ENCODE results near the gene MIX23.

Gene MIX23

DNA sequence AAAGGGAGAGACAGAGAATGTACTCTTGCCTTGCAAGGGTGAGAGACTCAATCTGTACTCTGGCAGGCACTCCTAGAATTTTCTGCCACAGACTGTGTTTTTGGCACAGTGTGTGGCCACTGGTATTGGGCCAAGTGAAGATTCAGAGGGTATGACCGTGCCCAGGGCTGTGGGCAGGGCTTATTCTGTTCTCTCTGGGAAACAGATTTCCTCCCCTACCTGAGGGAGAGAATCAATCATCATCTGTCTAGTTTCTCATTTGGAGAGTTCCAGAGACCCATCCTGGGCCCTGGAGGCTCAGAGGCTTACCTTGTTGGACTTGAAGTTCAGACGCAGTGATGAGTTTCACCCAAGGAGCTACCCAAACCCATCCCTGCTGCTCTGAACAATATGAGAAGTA is 29.8 kb downstream of the MIX23 start:
- no peaks in the 10 kb centered on the region for H3K36me3 Mint-ChIP-seq
- no peak for DNase-seq
- no peak overlapping the region for H3K4me3 Mint-ChIP-seq
- H3K9me3 Mint-ChIP-seq = no peaks in the 10 kb centered on the region
- no peaks in the 10 kb centered on the region for H3K4me1 Mint-ChIP-seq
- CTCF ChIA-PET = interaction anchor here (1.4 to 1.9 kb wide), 3 partner anchors 47 to 253 kb away, joined by 5 to 18 read pairs (median 5); no protein-coding TSS in a partner anchor
- no peak overlapping the region for H3K27ac Mint-ChIP-seq
- H3K27me3 Mint-ChIP-seq = no peaks in the 10 kb centered on the region

GRCh38 chr3:122351612-122352011 is 31.4 kb downstream of the MIX23 start:
- CTCF ChIA-PET = no interaction called here
- Mint-ChIP-seq H3K27ac (no peak overlapping the region), H3K36me3 (no peaks in the 10 kb centered on the region), H3K27me3 (no peaks in the 10 kb centered on the region), H3K4me3 (no peak overlapping the region), H3K9me3 (no peaks in the 10 kb centered on the region), H3K4me1 (no peaks in the 10 kb centered on the region)
- no peak for DNase-seq

DNA sequence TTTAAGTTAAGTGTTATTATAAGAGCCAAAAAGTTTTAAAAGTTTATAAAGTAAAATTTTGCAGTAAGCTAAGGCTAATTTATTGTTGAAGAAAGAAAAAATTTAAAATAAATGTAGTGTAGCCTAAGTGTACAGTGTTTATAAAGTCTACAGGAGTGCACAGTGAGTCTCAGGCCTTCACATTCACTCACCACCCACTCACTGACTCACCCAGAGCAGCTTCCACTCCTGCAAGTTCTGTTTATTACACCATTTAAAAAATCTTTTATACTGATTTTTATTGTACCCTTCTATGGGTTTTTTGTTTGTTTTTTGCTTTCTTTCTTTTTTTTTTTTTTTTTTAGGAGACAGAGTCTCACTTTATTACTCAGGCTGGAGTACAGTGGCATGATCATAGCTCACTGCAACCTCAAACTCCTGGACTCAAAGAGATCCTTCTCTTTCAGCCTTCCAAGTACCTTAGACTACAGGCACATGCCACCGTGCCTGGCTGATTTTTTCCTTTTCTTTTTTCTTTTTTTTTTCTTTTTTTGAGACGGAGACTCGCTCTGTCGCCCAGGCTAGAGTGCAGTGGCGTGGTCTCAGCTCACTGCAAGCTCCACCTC is 32.1 kb downstream of the MIX23 start:
- DNase-seq = no peak
- Mint-ChIP-seq H3K36me3 (no peaks in the 10 kb centered on the region), H3K4me1 (no peaks in the 10 kb centered on the region), H3K9me3 (no peaks in the 10 kb centered on the region), H3K4me3 (no peak overlapping the region), H3K27me3 (no peaks in the 10 kb centered on the region), H3K27ac (no peak overlapping the region)
- CTCF ChIA-PET = interaction anchor here (0.9 to 1.1 kb wide), 2 partner anchors 45 to 249 kb away, joined by 3 to 4 read pairs; no protein-coding TSS in a partner anchor

DNA sequence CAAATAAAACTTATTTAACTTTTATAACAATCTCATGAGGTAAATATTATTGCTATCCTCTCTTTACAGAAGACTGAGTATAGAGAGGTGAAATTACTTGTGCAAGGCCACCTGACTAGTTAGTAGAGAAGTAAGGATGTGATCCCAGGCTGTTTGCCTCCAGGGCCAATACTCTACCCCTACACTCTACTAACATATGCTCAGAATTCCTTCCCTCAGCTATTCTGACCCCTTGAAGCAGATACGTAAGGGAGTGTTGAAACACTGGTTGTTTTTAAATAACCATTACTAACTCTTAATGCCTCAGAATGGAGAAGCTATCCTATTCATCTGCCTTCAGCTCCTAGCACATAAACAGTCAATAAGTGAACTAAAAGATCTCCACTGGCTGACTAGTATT is 33.9 kb downstream of the MIX23 start:
- Mint-ChIP-seq H3K9me3 (no peaks in the 10 kb centered on the region), H3K4me3 (no peak overlapping the region), H3K27ac (no peak overlapping the region), H3K36me3 (no peaks in the 10 kb centered on the region), H3K4me1 (no peaks in the 10 kb centered on the region), H3K27me3 (no peaks in the 10 kb centered on the region)
- no peak for DNase-seq
- CTCF ChIA-PET = interaction anchor here (0.6 to 2.0 kb wide), 3 partner anchors 43 to 780 kb away, joined by 3 to 5 read pairs (median 5); no protein-coding TSS in a partner anchor

GRCh38 chr3:122343654-122344053 is 39.4 kb downstream of the MIX23 start:
- Mint-ChIP-seq H3K27ac (no peak overlapping the region), H3K27me3 (peaks cover 4% of the 10 kb centered on the region), H3K36me3 (no peaks in the 10 kb centered on the region), H3K4me1 (no peaks in the 10 kb centered on the region), H3K4me3 (no peak overlapping the region), H3K9me3 (no peaks in the 10 kb centered on the region)
- CTCF ChIA-PET = no interaction called here
- no peak for DNase-seq

GRCh38 chr3:122342803-122343202 is 40.2 kb downstream of the MIX23 start:
- no peak overlapping the region for H3K4me3 Mint-ChIP-seq
- no peak for DNase-seq
- peaks cover 5% of the 10 kb centered on the region for H3K27me3 Mint-ChIP-seq
- H3K36me3 Mint-ChIP-seq = no peaks in the 10 kb centered on the region
- H3K27ac Mint-ChIP-seq = no peak overlapping the region
- no peaks in the 10 kb centered on the region for H3K9me3 Mint-ChIP-seq
- H3K4me1 Mint-ChIP-seq = no peaks in the 10 kb centered on the region
- CTCF ChIA-PET = no interaction called here

- no peaks in the 10 kb centered on the region for H3K4me1 Mint-ChIP-seq
- DNase-seq = no peak
- CTCF ChIA-PET = interaction anchor here (1.2 kb wide), 1 partner anchor 26 kb away, joined by 3 read pairs; no protein-coding TSS in a partner anchor
- peaks cover 44% of the 10 kb centered on the region for H3K27me3 Mint-ChIP-seq
- no peak overlapping the region for H3K4me3 Mint-ChIP-seq
- H3K36me3 Mint-ChIP-seq = no peaks in the 10 kb centered on the region
- no peaks in the 10 kb centered on the region for H3K9me3 Mint-ChIP-seq
- no peak overlapping the region for H3K27ac Mint-ChIP-seq
These were observed 50.5 kb downstream of the MIX23 start for GRCh38 chr3:122332551-122332950.

DNA sequence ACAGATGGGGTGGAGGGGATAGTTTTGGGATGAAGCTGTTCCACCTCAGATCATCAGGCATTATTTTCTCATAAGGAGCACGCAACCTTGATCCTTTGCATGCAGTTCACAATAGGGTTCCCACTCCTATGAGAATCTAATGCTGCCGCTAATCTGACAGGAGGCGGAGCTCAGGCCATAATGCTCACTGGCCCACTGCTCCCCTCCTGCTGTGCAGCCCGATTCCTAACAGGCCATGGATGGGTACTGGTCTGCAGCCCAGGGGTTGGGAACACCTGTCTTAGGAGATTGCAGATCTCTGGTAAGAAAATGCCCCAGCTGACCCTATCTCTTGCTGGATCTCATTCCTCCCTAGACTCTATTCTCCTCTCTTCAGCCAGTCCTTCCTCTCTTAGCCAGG is 51.1 kb downstream of the MIX23 start:
- CTCF ChIA-PET = interaction anchor here (1.2 kb wide), 1 partner anchor 26 kb away, joined by 3 read pairs; no protein-coding TSS in a partner anchor
- Mint-ChIP-seq H3K27ac (no peak overlapping the region), H3K4me3 (no peak overlapping the region), H3K4me1 (no peaks in the 10 kb centered on the region), H3K36me3 (no peaks in the 10 kb centered on the region), H3K9me3 (no peaks in the 10 kb centered on the region), H3K27me3 (peaks cover 47% of the 10 kb centered on the region)
- no peak for DNase-seq

DNA sequence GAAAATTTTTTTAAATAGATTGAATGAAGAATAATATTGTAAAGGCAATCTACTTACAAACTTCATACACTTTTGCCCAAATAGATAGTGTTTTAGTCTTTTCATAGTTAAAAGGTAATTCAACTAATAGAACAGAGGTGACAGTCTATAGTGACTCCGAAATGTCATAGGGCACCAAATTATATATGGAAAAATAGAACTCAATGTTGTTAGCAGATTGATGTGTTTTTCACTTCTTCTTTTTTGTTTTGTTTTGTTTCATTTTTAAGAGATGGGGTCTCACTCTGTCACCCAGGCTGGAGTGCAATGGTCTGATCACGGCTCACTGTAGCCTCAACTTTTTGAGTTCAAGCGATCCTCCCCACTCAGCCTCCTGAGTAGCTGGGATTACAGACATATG is 57.3 kb downstream of the MIX23 start:
- no peak for DNase-seq
- H3K4me1 Mint-ChIP-seq = peaks cover 26% of the 10 kb centered on the region
- H3K27ac Mint-ChIP-seq = no peak overlapping the region
- no peaks in the 10 kb centered on the region for H3K9me3 Mint-ChIP-seq
- H3K36me3 Mint-ChIP-seq = no peaks in the 10 kb centered on the region
- CTCF ChIA-PET = interaction anchor here (0.8 to 1.1 kb wide), 2 partner anchors 20 to 24 kb away, joined by 3 read pairs; no protein-coding TSS in a partner anchor
- H3K27me3 Mint-ChIP-seq = peaks cover 26% of the 10 kb centered on the region
- H3K4me3 Mint-ChIP-seq = no peak overlapping the region

DNA sequence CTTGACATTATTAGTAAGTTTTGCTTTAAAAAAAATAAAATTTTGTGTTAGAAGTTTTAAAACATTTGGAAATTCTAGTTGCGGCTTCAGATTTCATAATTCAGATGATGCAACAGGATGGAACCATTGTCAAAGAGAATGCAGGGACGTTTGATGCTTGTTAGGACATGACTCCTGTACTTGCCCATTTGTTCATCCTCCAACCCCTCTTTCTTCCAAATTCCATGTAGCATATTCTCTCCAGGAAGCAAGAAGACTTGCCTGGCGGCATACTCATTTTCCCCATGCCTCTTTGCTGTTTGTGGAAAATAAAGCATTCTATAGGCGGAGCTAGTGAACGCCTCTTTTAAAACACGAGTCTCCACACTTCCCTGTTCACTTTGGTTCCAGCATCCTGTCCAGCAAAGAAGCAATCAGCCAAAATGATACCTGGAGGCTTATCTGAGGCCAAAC is 58.1 kb downstream of the MIX23 start, which contains the start of gene CSTA:
TSS of gene CSTA (plus strand) at position 378 of the 453 bp plus-strand sequence. CDS start at position 423, 45 bp downstream.
- CTCF ChIA-PET = interaction anchor here (1.1 kb wide), 1 partner anchor 23 kb away, joined by 3 read pairs; no protein-coding TSS in a partner anchor
- Mint-ChIP-seq H3K4me3 (no peak within 1 kb of the TSS), H3K4me1 (peaks cover 26% of the 10 kb centered on the region), H3K27ac (no peak within 1 kb of the TSS), H3K36me3 (no peaks in the 10 kb centered on the region), H3K27me3 (peaks cover 21% of the 10 kb centered on the region), H3K9me3 (peaks cover 3% of the 10 kb centered on the region)
- no peak for DNase-seq

- Mint-ChIP-seq H3K27ac (peak overlapping the region; percentile 52), H3K9me3 (peaks cover 6% of the 10 kb centered on the region), H3K27me3 (peaks cover 28% of the 10 kb centered on the region), H3K36me3 (peaks cover 1% of the 10 kb centered on the region), H3K4me1 (peaks cover 26% of the 10 kb centered on the region), H3K4me3 (no peak overlapping the region)
- CTCF ChIA-PET = interaction anchor here (0.7 to 3.1 kb wide), 4 partner anchors 16 to 217 kb away, joined by 3 to 25 read pairs (median 5); partner anchors contain the start of gene FAM162A
- peak; percentile 69 for DNase-seq
These were observed 60.6 kb downstream of the MIX23 start for GRCh38 chr3:122322095-122323075.

DNA sequence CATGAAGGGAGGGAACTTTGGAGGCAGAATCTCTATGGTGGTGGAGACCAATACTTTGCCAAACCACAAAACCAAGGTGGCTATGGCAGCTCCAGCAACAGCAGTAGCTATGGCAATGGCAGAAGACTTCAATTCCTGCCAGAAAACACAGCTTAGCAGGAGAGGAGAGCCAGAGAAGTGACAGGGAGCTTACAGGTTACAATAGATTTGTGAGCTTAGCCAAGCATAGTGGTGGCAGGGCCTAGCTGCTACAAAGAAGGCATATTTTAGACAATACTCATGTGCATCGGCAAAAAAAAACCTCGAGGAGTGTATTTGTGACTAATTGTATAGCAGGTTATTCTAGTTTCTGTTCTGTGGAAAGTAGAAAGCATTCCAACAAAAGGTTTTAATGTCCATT is 64.4 kb downstream of the MIX23 start:
- Mint-ChIP-seq H3K4me1 (peaks cover 27% of the 10 kb centered on the region), H3K36me3 (peaks cover 1% of the 10 kb centered on the region), H3K27me3 (peaks cover 14% of the 10 kb centered on the region), H3K27ac (no peak overlapping the region), H3K4me3 (no peak overlapping the region), H3K9me3 (peaks cover 6% of the 10 kb centered on the region)
- CTCF ChIA-PET = interaction anchor here (2.2 kb wide), 1 partner anchor 12 kb away, joined by 5 read pairs; no protein-coding TSS in a partner anchor
- DNase-seq = no peak

GRCh38 chr3:122316368-122316767 is 66.7 kb downstream of the MIX23 start:
- H3K36me3 Mint-ChIP-seq = peaks cover 1% of the 10 kb centered on the region
- peaks cover 6% of the 10 kb centered on the region for H3K9me3 Mint-ChIP-seq
- no peak for DNase-seq
- H3K27ac Mint-ChIP-seq = no peak overlapping the region
- peaks cover 21% of the 10 kb centered on the region for H3K4me1 Mint-ChIP-seq
- CTCF ChIA-PET = no interaction called here
- H3K4me3 Mint-ChIP-seq = no peak overlapping the region
- H3K27me3 Mint-ChIP-seq = peaks cover 14% of the 10 kb centered on the region

- Mint-ChIP-seq H3K9me3 (peaks cover 6% of the 10 kb centered on the region), H3K27me3 (peaks cover 18% of the 10 kb centered on the region), H3K4me1 (peaks cover 17% of the 10 kb centered on the region), H3K36me3 (peaks cover 1% of the 10 kb centered on the region), H3K4me3 (no peak overlapping the region), H3K27ac (no peak overlapping the region)
- CTCF ChIA-PET = no interaction called here
- no peak for DNase-seq
These were observed 67.4 kb downstream of the MIX23 start for GRCh38 chr3:122315619-122316018.
